Neuronal stem cell (in vitro differentiated cells): Measurements from ENCODE around the gene POU4F2. TPM values are rescaled to one million over a fixed set of nuclear protein-coding genes. Genes with fewer than 3 reads are reported as not detected.

Experiments used
- DNase-seq: peaks from one replicate; pipeline ENCODE4 v3.0.0-alpha.2; 2013; ENCODE audit warnings: low spot score
- H2AFZ ChIP-seq: one replicate; pipeline ENCODE4 v1.6.1; 2013; ENCODE audit warnings: mild to moderate bottlenecking, low read length, inconsistent platforms
- H2AK5ac ChIP-seq: 2 replicates; pipeline ENCODE4 v1.6.1; 2013; ENCODE audit warnings: low read depth, mild to moderate bottlenecking, inconsistent platforms, low read length, moderate library complexity, mixed read lengths
- H2BK120ac ChIP-seq: 2 replicates; pipeline ENCODE4 v1.6.1; 2013; ENCODE audit warnings: low read depth, mild to moderate bottlenecking, inconsistent platforms, low read length, moderate library complexity, mixed read lengths
- H2BK12ac ChIP-seq: one replicate; pipeline ENCODE4 v1.6.1; 2013; ENCODE audit warnings: low read length, inconsistent platforms
- H2BK15ac ChIP-seq: 2 replicates; pipeline ENCODE4 v1.6.1; 2013; ENCODE audit warnings: mild to moderate bottlenecking, low read length, inconsistent platforms, mixed read lengths
- H2BK5ac ChIP-seq: one replicate; pipeline ENCODE4 v1.6.1; 2013; ENCODE audit warnings: inconsistent platforms, mild to moderate bottlenecking, low read length, moderate library complexity
- H3K14ac ChIP-seq: one replicate; pipeline ENCODE4 v1.6.1; 2013; ENCODE audit warnings: low read length, inconsistent platforms
- H3K18ac ChIP-seq: 2 replicates; pipeline ENCODE4 v1.6.1; 2013; ENCODE audit warnings: low read length, inconsistent platforms
- H3K23ac ChIP-seq: 2 replicates; pipeline ENCODE4 v1.6.1; 2013; ENCODE audit warnings: low read depth, mild to moderate bottlenecking, mixed read lengths, low read length, inconsistent platforms; ENCODE audit not compliant: poor library complexity
- H3K27ac ChIP-seq: replicated peaks from 3 replicates; pipeline ENCODE4 v1.5.1; 2013; ENCODE audit warnings: low read length, inconsistent platforms
- H3K27me3 ChIP-seq, 3 experiments: 2 replicates each; pipeline ENCODE4 v1.6.1; 2013; ENCODE audit warnings: low read length in 3 of 3, mild to moderate bottlenecking in 2 of 3, inconsistent platforms in 1 of 3, low read depth in 1 of 3, mixed read lengths in 1 of 3, moderate library complexity in 1 of 3; ENCODE audit not compliant: control insufficient read depth in 3 of 3, insufficient read depth in 3 of 3
- H3K36me3 ChIP-seq, 2 donors: replicated peaks in 1 of 2; 2 replicates each; pipeline ENCODE4 v1.6.1; 2013; ENCODE audit warnings: low read length in 2 of 2; ENCODE audit not compliant: control insufficient read depth in 2 of 2, insufficient read depth in 2 of 2
- H3K4ac ChIP-seq: 2 replicates; pipeline ENCODE4 v1.6.1; 2013; ENCODE audit warnings: inconsistent platforms, mild to moderate bottlenecking, low read length, moderate library complexity
- H3K4me1 ChIP-seq, 2 donors: 1 replicate in 1 of 2; 2 replicates in 1 of 2; pipeline ENCODE4 v1.6.1; 2013; ENCODE audit warnings: low read length in 2 of 2, low read depth in 1 of 2; ENCODE audit not compliant: control insufficient read depth in 2 of 2, insufficient read depth in 1 of 2
- H3K4me2 ChIP-seq: one replicate; pipeline ENCODE4 v1.6.1; 2013; ENCODE audit warnings: mild to moderate bottlenecking, low read length, inconsistent platforms; ENCODE audit not compliant: insufficient read depth, poor library complexity, severe bottlenecking
- H3K4me3 ChIP-seq, 2 donors: 2 replicates each; pipeline ENCODE4 v1.5.1; 2013; ENCODE audit warnings: low read length in 2 of 2, mild to moderate bottlenecking in 2 of 2, inconsistent platforms in 1 of 2, moderate library complexity in 1 of 2
- H3K79me1 ChIP-seq: one replicate; pipeline ENCODE4 v1.6.1; 2013; ENCODE audit warnings: low read depth, mild to moderate bottlenecking, inconsistent platforms, low read length, moderate library complexity
- H3K9ac ChIP-seq: one replicate; pipeline ENCODE4 v1.6.1; 2013; ENCODE audit warnings: mild to moderate bottlenecking, low read depth, low read length, inconsistent platforms; ENCODE audit not compliant: poor library complexity
- H3K9me3 ChIP-seq, 2 donors: replicated peaks in 1 of 2; 2 replicates each; pipeline versions ENCODE3 to v1.6.1; 2013; ENCODE audit warnings: low read length in 2 of 2, mild to moderate bottlenecking in 2 of 2, inconsistent platforms in 1 of 2, low read depth in 1 of 2, mixed read lengths in 1 of 2, moderate library complexity in 1 of 2; ENCODE audit not compliant: control insufficient read depth in 2 of 2, insufficient read depth in 1 of 2
- H4K8ac ChIP-seq: one replicate; pipeline ENCODE4 v1.6.1; 2013; ENCODE audit warnings: low read depth, mild to moderate bottlenecking, inconsistent platforms, low read length, moderate library complexity
- H4K91ac ChIP-seq: one replicate; pipeline ENCODE4 v1.6.1; 2013; ENCODE audit warnings: low read length, low read depth, mild to moderate bottlenecking, inconsistent platforms; ENCODE audit not compliant: poor library complexity
- WGBS, 2 donors: extraction: QIAGEN DNeasy Blood & Tissue Kit; methylation state at CpG; one replicate each; pipeline ENCODE4 v1.1.7; 2013; ENCODE audit warnings: missing lambda C conversion rate in 2 of 2, mixed read lengths in 1 of 2; ENCODE audit not compliant: insufficient read length in 2 of 2, insufficient replicate concordance in 1 of 2; ENCODE audit errors: extremely low coverage in 2 of 2; 5-methylcytosine and 5-hydroxymethylcytosine counted together
- polyA plus RNA-seq, 2 experiments: library from polyadenylated mRNA; stranded (reverse); fragments of 200-250 nt; gene quantifications; one replicate each; pipeline ENCODE4 v1.2.3, GENCODE V29; 2013

The POU4F2 gene, protein sequence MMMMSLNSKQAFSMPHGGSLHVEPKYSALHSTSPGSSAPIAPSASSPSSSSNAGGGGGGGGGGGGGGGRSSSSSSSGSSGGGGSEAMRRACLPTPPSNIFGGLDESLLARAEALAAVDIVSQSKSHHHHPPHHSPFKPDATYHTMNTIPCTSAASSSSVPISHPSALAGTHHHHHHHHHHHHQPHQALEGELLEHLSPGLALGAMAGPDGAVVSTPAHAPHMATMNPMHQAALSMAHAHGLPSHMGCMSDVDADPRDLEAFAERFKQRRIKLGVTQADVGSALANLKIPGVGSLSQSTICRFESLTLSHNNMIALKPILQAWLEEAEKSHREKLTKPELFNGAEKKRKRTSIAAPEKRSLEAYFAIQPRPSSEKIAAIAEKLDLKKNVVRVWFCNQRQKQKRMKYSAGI
- polyA plus RNA-seq (2013, experiment 1 of 2) = 0.01 TPM
- polyA plus RNA-seq (2013, experiment 2 of 2) = not detected

GRCh38 chr4:146638786-146639505 is at the start of gene POU4F2:
Gene POU4F2, plus strand, starts transcription at chr4:146638893. Its CDS starts 248 bp downstream, at chr4:146639141.
- whole genome bisulfite sequencing, 2 donors = no CpG with 5 or more reads among the region's 74 CpGs
- H3K4me1 ChIP-seq = peaks cover 4 to 6% of the 10 kb centered on the region in 2 donors
- no peak within 1 kb of the TSS for H4K8ac ChIP-seq
- no peak within 1 kb of the TSS for H2BK12ac ChIP-seq
- peaks cover 3% of the 10 kb centered on the region for H3K79me1 ChIP-seq
- no peak within 1 kb of the TSS for H4K91ac ChIP-seq
- H3K4ac ChIP-seq = no peak within 1 kb of the TSS
- DNase-seq = no peak
- peaks cover 35 to 90% (median 70%) of the 10 kb centered on the region in 3 experiments for H3K27me3 ChIP-seq
- peak within 1 kb of the TSS; percentile 27 to 73 for H3K4me3 ChIP-seq
- peak within 1 kb of the TSS; percentile 71 for H3K4me2 ChIP-seq
- H2BK15ac ChIP-seq = no peak within 1 kb of the TSS
- no peak within 1 kb of the TSS for H2BK5ac ChIP-seq
- peak within 1 kb of the TSS; percentile 87 for H2AFZ ChIP-seq
- H2AK5ac ChIP-seq = no peak within 1 kb of the TSS
- H2BK120ac ChIP-seq = no peak within 1 kb of the TSS
- peak within 1 kb of the TSS; percentile 31 for H3K23ac ChIP-seq
- H3K18ac ChIP-seq = no peak within 1 kb of the TSS
- H3K27ac ChIP-seq = no peak within 1 kb of the TSS
- no peak within 1 kb of the TSS for H3K14ac ChIP-seq
- peak within 1 kb of the TSS; percentile 4 for H3K9ac ChIP-seq
- peaks cover 3 to 5% of the 10 kb centered on the region in 2 donors for H3K9me3 ChIP-seq
- H3K36me3 ChIP-seq = no peaks in the 10 kb centered on the region

DNA sequence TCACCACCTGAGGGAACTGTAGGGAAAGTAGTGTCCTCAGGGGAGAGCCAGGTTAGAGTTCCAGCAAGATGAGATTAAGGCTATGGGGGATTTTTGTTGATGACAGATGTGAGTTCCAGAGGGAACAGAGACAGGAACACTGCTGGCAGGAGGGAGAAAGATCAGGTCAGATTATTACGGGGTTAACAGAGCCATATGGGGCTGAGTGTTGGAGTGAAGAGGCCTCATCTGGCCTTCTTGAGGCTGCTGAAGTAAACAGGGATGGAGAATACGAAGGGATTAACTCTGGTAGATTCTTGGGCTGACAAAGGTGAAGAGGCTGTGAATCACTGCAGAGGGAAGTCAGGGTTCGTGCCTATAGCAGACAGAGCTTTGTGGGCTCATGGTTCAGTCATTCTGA is 47.9 kb upstream of the POU4F2 start:
- no peak overlapping the region for H2BK15ac ChIP-seq
- whole genome bisulfite sequencing, 2 donors = no CpG with 5 or more reads among the region's 3 CpGs

DNA sequence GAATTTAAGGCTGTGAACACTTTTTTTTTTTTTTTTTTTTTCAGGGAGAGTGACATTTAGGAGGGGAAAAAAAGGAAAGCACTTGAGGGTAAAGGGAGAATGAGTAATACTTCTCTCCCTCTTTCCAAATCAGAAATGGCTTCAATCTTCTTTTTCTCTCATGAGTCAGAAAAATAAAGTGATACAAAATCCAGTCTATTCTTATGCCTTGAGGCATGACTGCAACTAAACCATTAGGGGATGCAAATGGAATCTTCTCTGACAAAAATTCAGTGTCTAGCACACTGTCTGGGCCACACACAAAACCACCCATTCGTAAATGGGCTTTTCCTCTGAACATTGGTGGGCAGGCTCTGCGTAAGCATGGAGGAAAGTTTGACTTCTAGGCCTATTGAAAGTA is 46.7 kb upstream of the POU4F2 start:
- H3K14ac ChIP-seq = no peak overlapping the region
- H3K79me1 ChIP-seq = no peaks in the 10 kb centered on the region
- H4K8ac ChIP-seq = no peak overlapping the region
- no peaks in the 10 kb centered on the region for H3K27me3 ChIP-seq
- H3K4me1 ChIP-seq = no peaks in the 10 kb centered on the region
- no peak overlapping the region for H2AFZ ChIP-seq
- no peaks in the 10 kb centered on the region for H3K36me3 ChIP-seq
- DNase-seq = no peak
- no peak overlapping the region for H3K4me2 ChIP-seq
- H3K9ac ChIP-seq = no peak overlapping the region
- no peak overlapping the region for H3K23ac ChIP-seq
- no CpG with 5 or more reads among the region's 2 CpGs for WGBS, 2 donors
- no peak overlapping the region for H2AK5ac ChIP-seq
- no peak overlapping the region for H3K18ac ChIP-seq
- H3K27ac ChIP-seq = no peak overlapping the region
- no peak overlapping the region for H3K4ac ChIP-seq
- no peak overlapping the region for H3K4me3 ChIP-seq
- no peak overlapping the region for H2BK12ac ChIP-seq
- no peak overlapping the region for H4K91ac ChIP-seq
- H2BK120ac ChIP-seq = no peak overlapping the region
- H2BK5ac ChIP-seq = no peak overlapping the region
- H2BK15ac ChIP-seq = no peak overlapping the region
- H3K9me3 ChIP-seq = peaks cover 0 to 1% of the 10 kb centered on the region in 2 donors

More for the DNA sequence above, 47.9 kb upstream of the POU4F2 start:
- Histone ChIP-seq H3K9me3 (peaks cover 0 to 1% of the 10 kb centered on the region in 2 donors), H3K18ac (no peak overlapping the region), H3K79me1 (no peaks in the 10 kb centered on the region), H3K4me3 (no peak overlapping the region), H3K36me3 (no peaks in the 10 kb centered on the region), H2AK5ac (no peak overlapping the region), H3K27ac (no peak overlapping the region), H2AFZ (no peak overlapping the region), H3K23ac (no peak overlapping the region), H3K4ac (no peak overlapping the region), H3K9ac (no peak overlapping the region), H3K14ac (no peak overlapping the region), H2BK120ac (no peak overlapping the region), H3K4me2 (no peak overlapping the region), H4K8ac (no peak overlapping the region), H2BK5ac (no peak overlapping the region), H3K4me1 (no peaks in the 10 kb centered on the region), H3K27me3 (no peaks in the 10 kb centered on the region), H2BK12ac (no peak overlapping the region), H4K91ac (no peak overlapping the region)
- DNase-seq = no peak
